ENCODE results near the gene NMNAT3.

Gene NMNAT3

DNA sequence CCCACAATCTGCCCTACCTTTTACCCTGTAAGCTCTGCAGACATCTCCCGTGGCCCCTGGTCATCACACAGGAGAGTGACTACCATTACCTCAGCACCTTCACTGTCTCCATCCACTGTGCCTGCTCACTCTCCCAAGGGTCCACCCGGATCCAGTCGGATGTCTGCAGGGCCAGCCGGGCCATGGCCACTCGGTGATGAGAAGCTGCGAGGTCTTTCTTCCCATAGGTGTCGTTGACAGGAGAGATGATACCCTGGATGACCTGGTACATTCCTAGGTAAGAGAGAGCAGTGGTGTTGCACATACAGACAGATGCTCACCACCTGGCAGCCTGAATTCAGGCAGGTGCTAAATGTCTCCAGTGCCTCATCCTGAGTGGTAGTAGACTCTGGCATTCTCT, 99.0 kb downstream of the NMNAT3 start:
- DNase-seq (ENCODE audit: low read depth): no peak

DNA sequence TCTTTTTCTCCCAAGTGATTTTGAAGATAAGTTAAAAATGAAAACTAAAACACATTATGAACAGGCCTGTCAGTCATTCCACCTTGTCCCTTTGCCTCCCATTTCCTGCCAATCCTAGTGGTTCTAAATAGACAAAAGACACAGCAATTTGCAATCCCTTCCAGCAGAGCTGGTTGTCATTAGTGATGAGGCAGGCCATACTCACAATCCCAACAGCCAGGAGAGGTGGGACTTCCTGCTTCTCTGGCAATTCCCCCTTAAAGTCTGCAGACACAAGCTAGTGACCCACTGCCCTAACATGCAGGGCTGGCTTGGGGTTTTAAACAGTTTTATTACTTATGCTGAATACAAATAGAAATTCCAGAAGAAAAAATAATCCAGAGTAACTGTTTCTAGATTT, 99.9 kb downstream of the NMNAT3 start:
- no peak for DNase-seq (ENCODE audit: low read depth)

DNA sequence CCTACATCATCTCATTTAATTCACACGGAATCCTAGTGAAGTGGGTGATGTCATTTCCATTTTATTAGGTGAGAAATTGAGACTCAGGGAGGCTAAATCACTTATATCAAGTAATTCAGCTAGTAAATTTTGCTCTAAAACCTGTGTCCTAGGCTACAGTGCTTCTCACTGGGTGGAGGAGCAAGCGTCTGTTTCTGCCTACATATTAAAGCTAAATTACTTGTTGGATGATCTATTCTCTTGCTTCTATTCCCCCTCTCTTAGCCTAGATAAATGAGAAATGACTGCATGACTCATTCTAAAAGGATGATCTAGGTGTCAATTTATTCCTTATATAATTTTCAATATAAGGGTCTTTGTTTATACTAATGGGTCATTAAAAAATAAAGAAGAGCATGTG, 100.4 kb downstream of the NMNAT3 start:
- no peak for DNase-seq (ENCODE audit: low read depth)

DNA sequence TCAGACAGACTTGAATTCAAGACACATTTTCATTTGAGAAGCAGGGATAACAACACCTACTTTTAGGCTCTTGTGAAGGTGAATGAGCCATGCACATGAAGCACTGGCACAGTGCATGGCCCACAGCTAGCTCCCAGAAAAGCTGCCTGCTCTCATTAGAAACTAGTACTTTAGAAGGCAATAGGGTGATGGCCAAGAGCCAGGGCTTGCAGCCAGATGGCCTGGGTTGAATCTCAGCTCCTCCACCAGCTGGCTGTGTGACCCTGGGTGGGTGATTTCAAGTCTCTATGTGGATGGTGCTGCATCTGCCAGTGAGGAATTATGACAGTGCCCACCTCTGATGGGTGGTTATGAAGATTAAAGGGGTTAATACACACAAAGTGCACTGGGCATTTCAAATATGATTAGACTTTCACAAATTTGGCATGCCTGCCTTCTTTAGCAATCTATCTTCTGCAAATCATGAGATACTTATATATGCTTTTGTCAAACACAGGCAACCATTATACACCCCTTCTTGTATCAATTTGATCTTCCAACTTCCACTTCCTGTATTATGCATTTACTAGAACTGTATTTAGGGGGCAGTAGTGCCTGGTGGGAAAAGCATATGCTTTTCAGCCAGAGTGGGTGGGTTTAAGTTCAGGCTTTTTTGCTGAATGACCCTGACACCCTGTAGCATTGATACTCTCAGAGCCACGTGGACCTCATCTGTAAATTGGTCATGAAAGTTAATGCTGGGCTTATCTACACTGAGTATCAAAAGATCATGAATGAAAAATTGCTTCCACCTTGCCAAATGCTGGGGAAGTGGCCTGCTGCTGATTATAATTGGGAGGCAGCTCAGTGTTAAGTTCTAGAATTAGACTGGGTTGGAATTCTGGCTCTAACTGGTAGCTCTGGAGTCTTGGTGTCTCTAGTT, 103.5 kb downstream of the NMNAT3 start:
- DNase-seq (ENCODE audit: low read depth): no peak

DNA sequence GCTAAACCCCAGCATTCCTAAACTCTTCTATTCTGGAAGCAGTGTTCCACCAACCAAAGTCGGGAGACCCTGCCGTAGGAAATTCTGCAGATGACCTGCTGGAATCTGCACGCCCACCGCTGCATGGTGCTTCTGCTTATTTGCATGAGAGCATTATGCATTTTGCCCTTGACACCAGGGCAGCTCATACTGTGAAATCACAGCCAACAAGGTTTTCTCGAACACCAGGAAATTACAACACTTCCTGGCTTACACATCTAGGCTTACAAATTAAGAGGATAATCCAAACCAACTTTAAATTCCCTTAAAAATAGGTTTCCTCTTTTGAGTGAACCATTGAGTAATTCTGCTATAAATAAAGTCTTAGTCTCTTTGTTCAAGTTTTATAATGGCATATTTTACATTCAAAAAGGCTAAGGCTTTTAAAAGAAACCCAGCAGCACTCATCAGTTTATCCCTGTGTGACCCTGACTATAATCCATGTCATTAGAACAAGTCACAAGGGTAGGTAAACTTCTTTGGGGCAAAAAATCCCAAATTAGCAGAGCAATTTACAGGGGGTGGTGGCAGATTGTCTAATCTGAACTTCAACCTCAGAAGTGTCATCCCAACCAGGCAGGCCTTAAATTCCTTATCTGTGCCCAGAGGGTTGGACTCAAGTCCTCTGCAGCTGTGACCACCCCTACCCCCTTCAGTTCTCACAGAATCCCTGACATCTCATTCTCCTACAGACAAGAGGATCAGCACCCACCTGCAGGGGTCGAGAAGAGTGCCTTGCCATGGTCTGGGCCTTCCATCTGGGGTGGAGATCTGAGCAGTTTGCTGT, 104.7 kb downstream of the NMNAT3 start:
- DNase-seq (ENCODE audit: low read depth): no peak

DNA sequence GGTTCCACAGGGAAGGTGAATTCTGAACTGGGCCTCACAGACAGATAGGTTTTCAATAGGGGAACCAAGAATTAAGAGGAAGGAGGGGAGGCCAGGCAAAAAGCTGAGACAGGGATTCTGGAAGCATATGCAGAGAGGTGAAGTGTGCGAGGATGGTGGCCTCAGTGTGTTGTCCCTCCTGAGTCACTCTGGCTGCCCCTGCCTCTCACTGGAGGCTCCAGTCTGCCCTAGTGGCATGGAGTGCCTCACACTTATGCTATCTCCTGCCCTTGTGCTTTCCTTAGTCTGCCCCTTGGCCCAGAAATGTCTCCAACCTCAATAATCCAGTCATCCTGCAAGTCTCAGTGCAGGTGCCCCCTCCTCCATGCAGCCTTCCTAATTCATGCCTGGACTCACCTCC, 106.1 kb downstream of the NMNAT3 start:
- no peak for DNase-seq (ENCODE audit: low read depth)

DNA sequence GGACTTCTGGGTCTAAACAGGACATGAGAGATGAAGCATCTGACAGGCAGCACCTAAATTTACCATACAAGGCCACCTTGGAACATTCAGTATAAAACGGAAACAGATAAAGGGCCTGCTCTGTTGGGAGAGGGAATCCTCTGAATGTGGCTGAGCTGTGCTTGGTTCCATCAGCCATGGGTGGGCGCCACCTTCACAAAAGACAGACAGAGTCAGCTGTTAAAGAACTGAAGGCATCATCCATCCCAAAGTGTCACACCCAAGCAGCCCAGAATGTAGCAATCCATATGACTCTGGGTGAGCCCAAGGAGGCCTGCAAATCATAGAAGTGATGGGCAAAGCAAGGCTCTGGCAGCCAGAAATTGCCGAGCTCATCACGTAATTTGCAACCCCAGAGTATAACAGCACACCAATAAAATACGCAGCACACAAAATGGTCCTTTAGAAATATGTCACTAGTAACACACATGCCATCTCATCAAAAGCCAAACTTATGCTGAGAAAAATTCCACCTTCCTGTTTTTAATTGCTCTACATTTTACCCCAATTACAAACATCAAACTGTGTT, 113.4 kb downstream of the NMNAT3 start:
- DNase-seq (ENCODE audit: low read depth): no peak

DNA sequence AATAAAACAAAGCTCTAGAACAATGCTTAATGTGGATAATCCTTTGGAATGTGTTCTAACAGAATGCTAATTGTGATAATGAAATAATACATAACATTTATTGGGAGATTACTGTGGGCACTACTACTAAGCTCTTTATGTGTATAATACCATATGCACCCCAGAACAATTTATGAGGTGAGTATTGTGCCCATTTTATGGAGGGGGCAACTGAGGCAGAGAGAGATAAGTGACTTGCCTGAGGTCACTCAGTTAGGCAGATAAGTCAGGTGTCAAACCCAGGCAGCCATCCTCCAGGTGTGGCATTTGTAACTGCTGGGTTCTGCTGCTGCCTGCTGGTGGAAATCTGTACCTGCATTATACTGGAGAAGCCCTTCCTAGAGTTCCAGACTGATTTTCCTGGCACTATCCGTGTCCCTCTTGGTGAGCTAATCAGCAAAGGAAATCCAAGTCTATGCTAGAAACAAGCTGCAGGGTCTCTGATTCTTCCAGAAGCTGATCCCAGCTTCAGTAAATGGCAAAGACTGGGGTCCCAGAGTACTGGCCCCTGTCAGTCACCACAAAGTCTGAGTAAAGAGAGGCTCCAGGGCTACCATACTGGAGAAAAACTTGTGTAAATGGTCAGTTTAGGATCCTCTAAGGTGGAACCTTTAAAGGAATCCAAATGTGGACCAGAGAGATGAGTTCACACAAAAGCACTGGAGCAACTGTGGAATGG, 115.7 kb downstream of the NMNAT3 start:
- no peak for DNase-seq (ENCODE audit: low read depth)

DNA sequence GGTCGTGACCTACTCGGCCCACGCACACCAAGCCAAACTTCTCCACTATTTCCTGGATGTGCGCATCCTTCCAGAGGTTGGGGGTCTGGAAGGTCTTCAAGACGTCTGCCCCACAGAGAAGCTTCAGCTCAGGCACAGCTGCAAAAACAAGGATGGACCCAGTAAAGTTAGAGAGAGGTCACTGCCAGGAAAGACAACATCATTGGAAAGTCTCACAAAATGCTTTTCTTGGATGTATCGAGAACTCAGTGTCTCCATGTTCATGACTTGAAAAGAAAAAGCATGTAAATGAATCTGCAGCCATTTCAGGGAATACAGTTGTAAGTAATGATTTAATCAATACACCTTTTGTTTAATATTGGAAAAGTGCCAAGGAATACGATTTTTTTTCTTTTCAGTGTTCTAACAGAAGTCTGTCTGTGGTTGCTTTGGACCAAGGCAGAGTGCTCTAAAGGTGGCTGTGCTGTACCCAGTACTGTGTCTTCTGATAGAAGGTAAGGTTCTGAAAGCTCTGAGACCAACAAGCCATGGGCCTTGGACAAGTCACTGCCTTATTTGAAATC, 116.4 kb downstream of the NMNAT3 start:
- DNase-seq (ENCODE audit: low read depth): no peak

DNA sequence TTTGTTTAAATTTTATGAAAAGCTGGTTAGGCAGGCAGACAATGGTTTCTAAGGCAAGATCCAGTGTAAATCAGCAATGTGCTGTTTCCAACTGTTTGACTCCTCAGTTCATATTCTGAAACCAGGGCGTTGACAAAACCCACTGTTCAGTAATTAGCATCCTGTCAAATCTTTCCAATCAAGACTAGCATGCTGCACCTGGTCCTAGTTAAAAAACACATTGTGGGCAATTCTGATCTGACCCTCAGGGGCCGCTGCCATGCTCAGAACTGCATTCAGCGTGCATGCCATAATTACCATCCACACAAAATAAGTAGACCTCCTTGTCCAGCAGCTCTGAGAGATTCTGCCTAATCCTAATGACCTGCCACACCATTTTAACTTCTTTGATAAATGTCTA, 117.4 kb downstream of the NMNAT3 start:
- no peak for DNase-seq (ENCODE audit: low read depth)

DNA sequence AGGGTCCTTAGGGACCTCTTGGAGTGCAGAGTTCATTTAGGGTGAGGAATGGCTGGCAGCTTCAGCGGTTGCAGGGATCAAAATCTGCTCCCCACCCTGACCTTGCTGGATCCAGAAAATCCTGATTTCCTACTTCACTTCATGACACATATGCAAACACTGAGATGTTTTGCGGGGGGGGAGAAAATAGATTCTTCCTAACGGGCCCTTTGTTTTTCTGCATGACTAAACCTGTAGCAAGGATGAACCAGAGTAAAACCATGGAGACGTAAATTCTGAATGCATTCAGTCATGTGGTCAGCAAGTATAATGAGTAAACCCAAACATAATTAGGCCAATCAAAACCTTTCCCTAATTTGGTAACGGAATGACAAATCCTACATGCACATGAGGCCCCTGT, 118.2 kb downstream of the NMNAT3 start:
- no peak for DNase-seq (ENCODE audit: low read depth)

DNA sequence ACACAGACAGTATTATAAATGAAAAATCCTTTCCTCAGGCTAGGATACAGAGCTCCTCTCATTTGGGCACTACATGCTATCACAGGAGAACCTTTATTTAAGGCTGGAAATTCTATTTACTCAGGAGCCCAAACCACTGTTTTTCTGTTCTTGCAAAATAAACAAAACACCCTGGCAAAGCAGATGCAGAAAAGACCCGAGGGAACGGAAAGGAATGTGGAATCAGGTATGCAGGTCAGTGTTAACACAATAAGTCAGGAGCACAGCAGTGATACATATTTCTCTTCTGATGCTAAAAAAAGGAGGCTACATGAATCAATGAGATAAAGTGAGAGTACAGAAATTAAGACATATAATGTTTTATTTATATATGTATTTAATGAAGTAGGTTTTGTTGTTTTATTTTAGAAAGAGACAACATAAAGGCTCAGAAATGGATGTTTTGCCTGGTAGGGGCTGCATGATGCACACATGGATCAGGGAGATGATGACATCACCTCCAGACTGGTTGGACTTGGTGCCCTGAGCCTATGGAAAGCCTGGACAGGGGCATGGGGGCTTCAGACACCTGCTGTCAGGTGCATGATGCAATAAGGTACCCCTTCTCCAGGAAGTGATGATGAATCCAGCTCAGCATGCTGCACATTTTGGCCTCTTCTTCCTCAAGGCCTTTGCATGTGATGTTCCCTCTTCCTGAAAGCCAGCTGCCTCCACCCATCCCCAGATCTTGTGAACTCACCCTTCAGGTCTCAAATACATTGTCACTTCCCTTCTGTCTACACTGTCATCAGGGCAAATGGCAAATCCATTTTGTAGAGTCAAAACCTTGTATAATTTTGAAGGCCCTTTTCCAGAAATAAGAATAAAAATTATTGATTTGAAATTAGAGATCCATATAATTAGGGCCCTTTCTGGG, 119.2 kb downstream of the NMNAT3 start:
- DNase-seq (ENCODE audit: low read depth): no peak

DNA sequence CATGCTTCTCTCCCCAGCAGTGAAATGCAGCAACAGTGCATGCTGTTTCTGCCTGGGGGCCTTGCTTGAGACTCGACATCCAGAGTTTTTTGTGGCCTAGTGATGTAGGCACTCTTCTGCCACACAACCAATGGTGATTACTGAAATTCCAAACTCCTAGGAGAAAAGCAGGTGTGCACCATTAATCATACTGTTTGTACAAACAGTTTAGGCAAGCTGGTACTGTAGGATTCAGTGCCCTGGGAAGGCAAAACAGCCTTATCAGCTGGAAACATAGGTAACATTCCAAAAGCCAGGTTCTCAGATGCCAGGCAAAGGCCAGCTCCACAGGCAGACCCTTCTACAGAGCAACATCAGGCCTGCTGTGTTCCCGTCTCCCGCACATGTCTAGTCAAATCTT, 120.7 kb downstream of the NMNAT3 start:
- no peak for DNase-seq (ENCODE audit: low read depth)

DNA sequence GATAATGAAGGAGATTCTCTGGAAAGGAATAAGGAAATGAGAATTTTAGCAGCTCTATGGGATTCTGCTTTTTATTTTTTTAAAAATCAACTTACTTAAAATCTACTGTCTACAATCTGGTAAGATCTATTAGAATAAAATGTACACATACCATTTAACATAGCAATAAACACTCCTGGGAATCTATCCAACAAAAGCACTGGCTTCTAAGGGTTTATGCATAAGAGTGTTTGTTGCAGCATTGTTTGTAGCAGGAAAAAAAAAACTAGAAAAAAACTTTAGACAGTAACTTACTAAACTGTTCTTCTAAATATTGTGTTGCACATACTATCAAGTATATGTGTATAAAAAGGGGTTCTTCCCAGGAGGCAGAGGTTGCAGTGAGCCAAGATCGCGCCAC, 122.5 kb downstream of the NMNAT3 start:
- DNase-seq (ENCODE audit: low read depth): no peak

DNA sequence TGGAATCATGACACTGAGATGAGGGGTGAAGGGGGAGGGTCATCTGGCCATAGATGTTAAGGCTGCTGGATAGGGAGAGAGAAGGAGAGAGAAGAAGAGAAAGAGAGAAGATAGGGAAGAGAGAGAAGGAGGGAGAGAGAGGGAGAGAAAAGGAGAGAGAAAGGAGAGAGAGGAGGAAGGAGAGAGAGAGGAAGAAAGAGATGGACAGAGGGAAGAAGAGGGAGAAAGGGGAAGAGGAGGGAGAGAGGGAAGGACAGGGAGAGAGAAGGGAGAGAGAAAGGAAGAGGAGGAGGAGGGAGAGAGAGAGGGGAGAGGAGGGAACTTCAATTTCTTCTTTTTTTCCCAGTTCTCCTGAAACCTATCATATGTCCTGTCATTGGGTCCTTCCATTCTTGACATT, 123.1 kb downstream of the NMNAT3 start:
- no peak for DNase-seq (ENCODE audit: low read depth)

DNA sequence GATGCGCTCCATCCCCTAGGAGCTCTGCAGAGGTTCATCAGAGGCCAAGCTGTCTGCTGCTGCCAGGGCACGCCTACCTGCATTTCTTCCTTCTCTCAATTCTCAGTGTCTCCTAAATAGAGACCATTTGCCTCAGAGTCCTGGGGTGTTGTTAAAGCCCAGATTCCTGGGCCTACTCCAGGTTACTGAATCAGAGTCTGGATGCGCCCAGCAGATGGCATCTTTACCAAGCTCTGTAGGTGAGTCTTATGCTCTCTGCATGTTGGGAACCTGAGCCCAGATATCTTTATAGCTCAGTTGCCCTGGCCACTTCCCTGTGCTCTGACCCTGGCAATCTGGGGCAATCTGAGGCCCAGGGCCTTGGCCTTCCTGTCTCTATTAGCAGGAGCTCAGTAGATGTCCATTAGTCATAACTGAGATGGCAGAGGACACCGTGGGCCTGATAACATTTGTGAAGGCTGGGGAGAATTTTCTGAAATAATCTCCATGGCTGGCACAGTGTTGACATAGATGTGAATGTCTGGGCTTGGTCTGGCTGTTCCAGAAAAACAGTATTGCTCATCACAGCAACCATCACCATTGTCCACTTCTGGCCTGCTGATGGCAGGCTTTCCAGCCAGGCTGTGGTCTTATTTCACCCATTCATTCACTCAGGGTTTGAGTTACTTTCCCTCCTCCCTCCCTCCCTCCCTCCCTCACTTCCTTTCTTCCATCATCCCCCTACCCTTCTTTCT, 125.0 kb downstream of the NMNAT3 start:
- no peak for DNase-seq (ENCODE audit: low read depth)

DNA sequence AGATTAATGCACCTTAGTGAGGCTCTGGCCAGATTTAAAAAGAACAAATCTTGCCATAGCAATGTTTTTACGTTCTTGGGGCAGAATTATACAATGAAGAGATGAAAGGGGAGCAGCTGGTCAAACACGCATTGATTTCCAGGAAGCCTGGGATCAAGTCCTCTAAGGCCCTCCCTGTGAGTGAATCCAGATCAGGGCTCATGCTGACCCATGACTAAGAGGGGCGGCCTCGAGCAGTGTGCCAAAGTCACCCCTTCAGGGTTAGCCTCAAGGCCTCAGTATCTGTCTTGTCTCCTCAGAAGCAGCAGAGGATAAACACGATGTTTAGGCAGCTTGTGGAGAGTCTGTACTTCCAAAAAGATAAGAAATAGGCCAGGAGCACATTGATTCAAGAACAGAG, 129.0 kb downstream of the NMNAT3 start:
- DNase-seq (ENCODE audit: low read depth): no peak

DNA sequence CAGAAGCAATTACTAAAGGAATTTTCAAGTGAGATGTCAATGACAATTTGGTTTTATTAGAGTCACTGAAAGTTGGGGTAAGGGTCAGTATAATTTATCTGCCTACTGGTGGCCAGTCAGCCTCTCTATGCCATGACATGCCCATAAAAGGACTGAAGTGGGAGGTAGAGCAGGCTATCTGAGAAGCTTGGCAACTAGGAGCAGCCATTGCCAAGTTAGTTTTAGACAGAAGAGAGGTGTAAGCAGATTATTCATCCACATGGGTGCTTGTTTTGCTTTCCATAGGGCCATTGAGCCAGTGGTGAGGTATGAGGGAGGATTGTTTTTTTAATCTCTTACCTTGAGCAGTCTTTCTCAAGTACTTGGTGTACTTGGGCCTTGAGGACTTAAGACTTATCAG, 130.1 kb downstream of the NMNAT3 start:
- no peak for DNase-seq (ENCODE audit: low read depth)

DNA sequence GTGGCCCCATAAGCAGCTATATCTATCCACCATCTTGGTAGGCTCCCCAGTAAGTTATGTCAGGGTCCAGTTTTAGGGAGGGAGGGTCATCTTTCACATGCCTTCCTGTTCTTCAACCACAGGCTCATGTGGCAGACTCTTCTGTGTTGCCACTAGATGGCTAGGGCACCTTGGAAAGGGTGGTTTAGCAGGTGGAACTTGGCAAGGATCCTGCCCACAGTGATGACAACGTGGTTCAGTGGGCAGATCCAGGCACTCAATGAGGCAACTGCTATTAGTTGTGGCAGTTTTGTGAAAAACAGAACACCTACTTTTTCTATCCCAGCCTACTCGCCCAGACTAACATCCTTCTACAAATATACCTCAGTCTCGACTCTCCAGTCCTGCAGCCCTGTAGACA, 131.0 kb downstream of the NMNAT3 start:
- no peak for DNase-seq (ENCODE audit: low read depth)
